Naive B cell (primary cell): ENCODE results near the gene DUSP7. TPM values are rescaled to one million over a fixed set of nuclear protein-coding genes. Genes with fewer than 3 reads are reported as not detected.

Experiments
- ATAC-seq, 2 donors: fragments of 150-1000 bp; cut with Tn5 transposase; 2 replicates each; pipeline ENCODE4 v1.10.0; 2021; ENCODE audit warnings: low read depth in 2 of 2, mild to moderate bottlenecking in 2 of 2, moderate library complexity in 2 of 2
- DNase-seq: peaks from one replicate; pipeline ENCODE4 v3.0.0; 2022
- H3K27ac Mint-ChIP-seq, 6 donors: one replicate each; pipeline ENCODE4 v1.8.0; 2020 to 2022; ENCODE audit warnings: mild to moderate bottlenecking in 6 of 6, mixed read lengths in 6 of 6, moderate library complexity in 5 of 6, inconsistent platforms in 2 of 6
- H3K27me3 Mint-ChIP-seq, 3 donors: one replicate each; pipeline ENCODE4 v1.8.0; 2021 to 2022; ENCODE audit warnings: mixed read lengths in 3 of 3, mild to moderate bottlenecking in 1 of 3
- H3K36me3 Mint-ChIP-seq, 2 donors: one replicate each; pipeline ENCODE4 v1.8.0; 2020 to 2022; ENCODE audit warnings: mixed read lengths in 2 of 2, inconsistent platforms in 1 of 2, mild to moderate bottlenecking in 1 of 2
- H3K4me1 Mint-ChIP-seq, 3 donors: one replicate each; pipeline ENCODE4 v1.8.0; 2020 to 2022; ENCODE audit warnings: mixed read lengths in 3 of 3, inconsistent platforms in 1 of 3, mild to moderate bottlenecking in 1 of 3, moderate library complexity in 1 of 3
- H3K4me3 Mint-ChIP-seq, 8 donors: one replicate each; pipeline ENCODE4 v1.8.0; 2020 to 2022; ENCODE audit warnings: mild to moderate bottlenecking in 8 of 8, mixed read lengths in 8 of 8, moderate library complexity in 8 of 8, inconsistent platforms in 2 of 8
- H3K9me3 Mint-ChIP-seq, 7 donors: one replicate each; pipeline ENCODE4 v1.8.0; 2020 to 2022; ENCODE audit warnings: mixed read lengths in 7 of 7, mild to moderate bottlenecking in 5 of 7, inconsistent platforms in 2 of 7, moderate library complexity in 1 of 7
- polyA plus RNA-seq, 6 donors: library from polyadenylated mRNA; unstranded; fragments of 300-500 nt; fragmentation: Illumina TruSeq; gene quantifications; one replicate each; pipeline ENCODE4 v1.2.3, GENCODE V29; 2021; ENCODE audit warnings: low read depth in 6 of 6

The DUSP7 gene
- polyA plus RNA-seq, 6 donors from 2014 or later, result 0.11 to 0.82 (median 0.62) TPM; not detected in 1

DNA sequence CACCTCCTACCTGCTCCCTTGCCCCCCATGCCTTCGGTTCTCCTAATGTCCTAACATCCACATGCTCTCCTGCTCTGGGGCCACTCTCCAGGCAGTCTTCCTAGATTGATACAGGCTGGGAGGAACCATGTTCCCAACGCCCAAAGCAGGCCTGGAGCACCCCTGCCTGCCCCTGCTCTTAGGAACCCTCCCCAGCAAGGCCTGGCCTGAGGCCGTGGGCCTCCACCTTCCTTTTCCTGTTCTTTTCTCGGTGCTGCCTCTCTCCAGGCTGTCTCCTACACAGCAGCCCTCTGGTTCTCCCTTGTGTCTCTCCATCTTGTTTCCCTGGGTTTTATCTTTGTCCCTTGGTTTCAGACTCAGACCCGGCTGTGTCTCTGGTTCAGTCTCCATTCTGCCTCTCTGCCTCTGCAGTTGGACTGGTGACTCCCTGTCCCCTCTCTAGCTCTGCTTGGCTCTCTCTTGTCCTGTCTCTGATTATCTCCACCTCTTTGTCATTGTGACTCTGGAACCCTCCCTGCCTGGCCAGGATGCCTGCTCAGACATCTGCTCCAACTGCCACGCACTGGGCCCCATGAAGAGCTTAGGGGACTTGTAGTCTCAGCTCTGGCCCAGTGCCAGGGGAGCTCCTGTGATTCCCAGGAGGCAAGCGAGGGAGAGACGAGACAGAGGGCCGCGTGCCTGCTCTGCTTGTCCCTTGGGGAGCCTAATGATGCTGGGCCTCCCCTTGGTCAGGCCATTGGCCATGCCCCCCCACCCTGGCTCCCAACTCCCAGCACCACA lies 34.7 kb downstream of the DUSP7 start:
- Mint-ChIP-seq H3K36me3 (no peaks in the 10 kb centered on the region), H3K27me3 (no peaks in the 10 kb centered on the region), H3K4me3 (no peak overlapping the region), H3K27ac (peak overlapping the region in 2 of 6 donors; percentile 0 to 81), H3K9me3 (no peaks in the 10 kb centered on the region), H3K4me1 (peaks cover 14 to 20% (median 14%) of the 10 kb centered on the region in 3 donors)
- no peak for DNase-seq
- no peak for ATAC-seq

DNA sequence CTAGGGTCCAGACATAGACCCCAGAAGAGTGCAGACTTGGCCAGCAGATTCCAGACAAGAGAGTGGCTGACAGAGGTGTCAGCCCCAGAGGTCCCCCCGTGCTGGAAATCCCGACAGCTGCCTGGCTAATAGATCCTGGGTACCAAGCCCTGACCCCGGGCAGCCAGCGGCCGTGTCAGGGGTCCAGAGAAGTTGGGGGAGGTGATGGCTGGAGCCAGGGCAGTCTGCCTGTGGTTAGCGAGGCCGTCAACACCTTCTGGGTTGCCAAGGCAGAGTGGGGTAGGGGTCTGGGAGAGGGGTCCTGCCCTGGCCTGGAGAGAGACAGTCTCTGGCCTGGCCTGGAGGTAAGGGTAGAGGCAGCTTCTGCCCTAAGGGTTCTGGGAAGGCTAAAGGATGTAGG lies 35.6 kb downstream of the DUSP7 start:
- H3K36me3 Mint-ChIP-seq, result no peaks in the 10 kb centered on the region
- DNase-seq (no peak), ATAC-seq (no peak)
- peak overlapping the region in 1 of 6 donors; percentile 53 for H3K27ac Mint-ChIP-seq
- H3K4me1 Mint-ChIP-seq, result peaks cover 14 to 20% (median 14%) of the 10 kb centered on the region in 3 donors
- H3K9me3 Mint-ChIP-seq, result no peaks in the 10 kb centered on the region
- H3K4me3 Mint-ChIP-seq, result no peak overlapping the region
- no peaks in the 10 kb centered on the region for H3K27me3 Mint-ChIP-seq

DNA sequence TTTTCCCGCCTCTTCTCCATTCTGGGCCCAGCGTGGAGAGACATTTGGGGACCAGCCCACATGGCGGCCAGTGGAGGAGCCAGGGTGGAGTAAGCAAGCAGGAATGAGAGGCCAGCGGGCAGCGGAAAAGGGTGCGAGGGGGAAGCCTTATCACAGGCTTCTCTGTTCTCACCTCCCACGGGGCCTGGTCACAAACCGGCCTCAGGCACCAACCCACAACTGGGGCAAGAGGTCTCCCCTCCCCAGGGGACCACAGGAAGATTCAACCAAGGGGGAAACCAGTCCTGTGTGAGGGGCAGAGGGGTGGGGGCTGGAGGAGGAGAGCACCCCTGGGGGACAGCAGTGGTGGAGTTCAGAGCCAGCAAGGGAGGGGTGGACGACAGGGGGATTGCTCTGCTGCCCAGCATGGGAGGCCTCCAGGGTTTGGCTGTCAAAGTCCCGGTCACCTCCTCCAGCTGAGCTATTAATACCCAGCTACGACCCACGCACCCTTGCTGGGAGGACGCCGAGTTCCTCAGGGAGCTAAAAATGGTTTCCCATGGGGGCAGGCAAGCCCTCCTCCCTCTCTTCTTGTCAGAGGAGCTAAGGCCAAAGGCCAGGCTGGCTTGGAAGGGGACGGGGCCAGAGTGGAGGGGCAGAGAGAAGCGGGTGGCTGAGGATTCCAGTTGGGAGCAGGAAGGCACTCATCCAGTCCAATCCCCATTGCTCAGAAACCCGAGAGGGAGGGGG lies 36.9 kb downstream of the DUSP7 start:
- Mint-ChIP-seq H3K36me3 (no peaks in the 10 kb centered on the region), H3K9me3 (no peaks in the 10 kb centered on the region), H3K27ac (peak overlapping the region in 2 of 6 donors; percentile 56 to 97), H3K27me3 (no peaks in the 10 kb centered on the region), H3K4me1 (peaks cover 14 to 19% (median 16%) of the 10 kb centered on the region in 3 donors), H3K4me3 (peak overlapping the region in 2 of 8 donors; percentile 47 to 73)
- DNase-seq (no peak), ATAC-seq (no peak)

DNA sequence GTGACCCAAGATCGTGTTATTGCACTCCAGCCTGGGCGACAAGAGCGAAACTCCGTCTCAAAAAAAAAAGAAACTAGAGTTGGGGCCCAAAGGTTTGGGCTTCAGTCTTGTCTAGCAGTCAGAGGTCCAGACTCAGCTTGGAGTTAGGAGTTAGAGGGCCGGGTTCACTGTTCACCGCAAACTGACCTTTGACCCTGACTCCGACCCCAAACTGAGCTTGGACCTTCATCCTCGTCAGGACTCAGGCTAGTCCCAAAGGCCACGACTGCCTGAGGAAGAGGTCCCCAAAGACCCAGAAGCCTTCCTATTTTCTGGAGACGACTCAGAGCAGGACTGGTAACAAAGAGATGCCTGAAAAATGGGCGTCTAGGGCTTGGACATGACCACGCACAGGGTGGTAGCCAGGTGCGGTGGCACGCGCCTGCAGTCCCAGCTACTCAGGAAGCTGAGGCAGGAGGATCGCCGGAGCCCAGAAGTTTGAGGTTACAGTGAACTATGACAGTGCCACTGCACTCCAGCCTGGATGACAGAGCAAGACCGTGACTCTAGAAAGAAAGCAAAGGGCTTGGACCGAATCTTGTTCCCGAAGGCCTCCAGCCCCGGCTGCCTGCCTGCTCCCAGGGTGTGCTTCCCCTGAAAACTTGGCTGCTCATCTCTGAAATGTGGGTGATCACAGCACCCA lies 37.9 kb downstream of the DUSP7 start:
- no peak overlapping the region for H3K27ac Mint-ChIP-seq
- H3K4me3 Mint-ChIP-seq, result no peak overlapping the region
- no peaks in the 10 kb centered on the region for H3K9me3 Mint-ChIP-seq
- no peak for ATAC-seq
- H3K36me3 Mint-ChIP-seq, result no peaks in the 10 kb centered on the region
- H3K4me1 Mint-ChIP-seq, result peaks cover 4 to 11% (median 5%) of the 10 kb centered on the region in 3 donors
- no peak for DNase-seq
- H3K27me3 Mint-ChIP-seq, result no peaks in the 10 kb centered on the region

DNA sequence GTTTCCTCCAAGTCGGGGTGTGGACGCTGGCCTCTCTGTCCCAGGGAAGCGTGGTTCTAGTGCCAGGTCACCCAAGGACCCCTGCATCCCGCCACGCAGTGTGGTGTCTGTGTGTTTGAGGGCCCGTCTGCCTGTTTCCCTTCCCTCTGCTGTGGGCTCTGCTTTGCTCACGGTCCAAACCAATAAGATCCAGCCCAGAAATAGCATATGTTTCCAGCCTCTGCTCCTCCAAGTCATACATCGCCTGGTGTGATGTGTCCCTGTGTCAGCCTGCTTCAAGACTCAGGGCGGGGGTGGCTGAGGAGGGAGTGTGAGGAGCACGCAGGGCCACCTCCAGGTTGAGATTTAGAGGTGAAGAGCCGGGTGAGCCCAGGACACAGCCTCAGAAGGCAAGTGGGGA lies 38.8 kb downstream of the DUSP7 start:
- no peak for ATAC-seq
- Mint-ChIP-seq H3K9me3 (no peaks in the 10 kb centered on the region), H3K27me3 (no peaks in the 10 kb centered on the region), H3K4me3 (no peak overlapping the region), H3K4me1 (peaks cover 0 to 5% (median 0%) of the 10 kb centered on the region in 3 donors), H3K27ac (peak overlapping the region in 2 of 6 donors; percentile 21 to 73), H3K36me3 (no peaks in the 10 kb centered on the region)
- no peak for DNase-seq

DNA sequence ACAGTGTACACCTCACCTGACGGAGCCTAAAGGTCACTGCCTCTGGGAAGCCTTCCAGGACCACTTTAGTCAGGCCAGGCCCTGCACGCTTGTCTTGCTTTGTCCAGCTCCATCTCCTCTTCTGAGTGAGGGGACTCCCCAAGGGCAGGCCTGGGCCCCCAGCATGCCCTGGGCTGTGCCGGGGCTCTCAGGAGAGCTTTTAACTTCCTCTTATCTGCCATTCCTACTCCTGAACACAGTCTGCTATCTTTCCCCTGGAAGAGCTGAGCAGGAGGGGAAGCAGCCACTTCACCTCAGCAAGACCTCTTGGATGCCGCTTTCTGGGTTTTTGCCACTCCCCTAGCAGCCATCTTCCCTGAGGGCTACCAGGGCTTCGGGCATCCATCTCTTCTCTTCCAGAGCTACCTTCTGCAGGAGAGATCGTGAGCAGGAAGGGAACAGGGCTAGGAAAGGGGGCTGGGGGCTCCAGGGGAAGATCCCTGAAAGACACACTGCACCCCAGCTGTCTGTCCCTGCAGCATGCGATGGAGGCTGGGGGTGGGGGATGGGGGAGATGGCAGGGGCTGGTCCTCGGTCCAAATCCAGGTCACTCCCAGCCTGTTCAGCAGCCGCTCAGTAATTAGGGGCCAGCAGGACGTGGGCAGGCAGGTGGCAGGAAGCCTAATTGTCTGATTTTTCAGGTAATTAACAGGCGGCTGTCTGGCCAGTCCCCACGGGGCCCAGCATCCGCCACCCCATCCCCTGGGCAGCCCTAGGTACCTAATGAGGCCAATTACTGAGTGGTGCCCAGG lies 40.7 kb downstream of the DUSP7 start:
- ATAC-seq (no peak), DNase-seq (no peak)
- Mint-ChIP-seq H3K27me3 (no peaks in the 10 kb centered on the region), H3K27ac (no peak overlapping the region), H3K4me3 (no peak overlapping the region), H3K4me1 (peaks cover 0 to 5% (median 0%) of the 10 kb centered on the region in 3 donors), H3K36me3 (no peaks in the 10 kb centered on the region), H3K9me3 (peaks cover 0 to 2% (median 0%) of the 10 kb centered on the region in 7 donors)

DNA sequence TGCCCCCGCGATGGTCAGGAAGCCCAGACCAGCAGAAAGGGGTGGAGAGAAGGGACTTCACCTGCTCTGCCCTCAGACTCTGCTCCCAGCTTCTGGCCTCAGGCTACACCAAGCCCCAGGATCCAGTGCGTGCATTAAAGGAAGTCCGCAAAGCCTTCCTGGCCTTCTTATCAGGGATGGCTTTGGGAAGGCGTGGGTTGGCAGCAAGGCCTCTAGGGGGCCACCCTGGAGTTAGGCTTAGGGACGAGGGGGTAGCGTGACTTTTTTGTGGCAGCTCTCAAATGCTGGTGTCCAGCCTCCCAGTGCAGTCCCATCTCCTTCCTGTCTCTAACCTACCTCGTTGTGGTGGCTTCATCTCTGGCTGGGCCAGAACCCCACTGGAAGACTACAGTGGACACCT lies 41.8 kb downstream of the DUSP7 start:
- Mint-ChIP-seq H3K27me3 (no peaks in the 10 kb centered on the region), H3K27ac (no peak overlapping the region), H3K36me3 (no peaks in the 10 kb centered on the region), H3K9me3 (peaks cover 0 to 2% (median 0%) of the 10 kb centered on the region in 7 donors), H3K4me3 (no peak overlapping the region), H3K4me1 (peaks cover 0 to 5% (median 0%) of the 10 kb centered on the region in 3 donors)
- DNase-seq (no peak), ATAC-seq (no peak)

DNA sequence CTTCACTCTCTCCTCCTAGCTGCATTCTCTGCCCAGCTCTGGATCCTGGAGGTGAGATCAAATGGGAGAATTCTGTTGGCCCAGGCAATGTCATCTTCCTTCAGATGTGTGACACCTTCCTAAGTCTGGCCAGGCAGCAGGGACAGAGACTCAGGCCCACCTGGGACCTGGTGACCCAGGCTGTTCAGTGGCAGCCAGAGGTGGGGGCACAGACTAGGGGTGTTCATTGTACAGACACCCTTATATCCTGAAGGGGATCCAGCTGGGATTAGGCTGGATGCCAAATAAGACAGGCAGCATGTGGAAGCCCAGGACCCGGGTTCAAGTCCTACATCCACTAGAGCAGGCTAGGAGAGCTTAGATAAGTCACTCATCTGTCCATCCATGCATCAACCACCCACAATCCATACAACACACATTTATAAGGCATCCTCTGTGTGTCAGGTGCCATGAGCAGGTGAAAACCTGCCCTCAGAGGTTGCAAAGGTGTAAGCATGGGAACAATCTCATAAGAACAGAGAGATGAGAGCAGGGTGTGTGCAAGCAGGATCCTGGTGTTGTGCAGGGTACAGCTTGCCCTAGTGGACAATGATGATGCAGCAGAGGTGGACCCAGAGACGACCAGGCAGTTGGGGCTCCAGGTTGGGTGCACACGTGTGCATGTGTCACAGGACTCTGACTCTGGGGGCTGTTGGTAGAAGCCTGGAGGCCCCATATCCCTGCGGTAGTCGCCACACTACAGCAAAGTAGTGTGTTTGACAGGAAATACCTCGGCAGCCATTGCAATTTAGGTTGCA lies 42.4 kb downstream of the DUSP7 start:
- no peaks in the 10 kb centered on the region for H3K27me3 Mint-ChIP-seq
- H3K4me1 Mint-ChIP-seq, result peaks cover 0 to 5% (median 0%) of the 10 kb centered on the region in 3 donors
- no peak overlapping the region for H3K27ac Mint-ChIP-seq
- ATAC-seq (no peak), DNase-seq (no peak)
- H3K9me3 Mint-ChIP-seq, result peaks cover 0 to 2% (median 0%) of the 10 kb centered on the region in 7 donors
- H3K36me3 Mint-ChIP-seq, result no peaks in the 10 kb centered on the region
- H3K4me3 Mint-ChIP-seq, result no peak overlapping the region

DNA sequence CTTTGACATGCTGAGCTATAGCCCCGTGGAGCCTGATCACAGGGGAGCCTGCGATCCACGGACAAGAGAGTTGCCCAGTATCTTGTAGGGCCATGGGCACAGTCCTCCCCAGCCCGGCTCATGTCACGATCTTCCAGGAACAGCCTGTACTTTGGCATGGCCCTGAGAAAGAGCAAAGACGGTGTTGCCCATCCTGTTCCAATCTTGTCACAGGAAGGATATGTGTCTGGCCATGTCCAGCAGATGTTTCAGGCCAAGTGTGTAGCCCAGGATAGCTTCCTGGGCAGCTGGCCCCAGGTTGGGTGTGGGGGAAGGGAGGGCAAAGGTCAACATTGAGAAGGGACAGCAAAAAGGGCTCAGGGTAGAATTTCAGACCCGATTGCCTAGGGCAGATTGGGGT lies 43.7 kb downstream of the DUSP7 start:
- H3K27me3 Mint-ChIP-seq, result no peaks in the 10 kb centered on the region
- ATAC-seq (no peak), DNase-seq (no peak)
- H3K36me3 Mint-ChIP-seq, result no peaks in the 10 kb centered on the region
- H3K9me3 Mint-ChIP-seq, result peaks cover 0 to 2% (median 0%) of the 10 kb centered on the region in 7 donors
- peaks cover 0 to 5% (median 0%) of the 10 kb centered on the region in 3 donors for H3K4me1 Mint-ChIP-seq
- peak overlapping the region in 1 of 6 donors; percentile 69 for H3K27ac Mint-ChIP-seq
- H3K4me3 Mint-ChIP-seq, result no peak overlapping the region

DNA sequence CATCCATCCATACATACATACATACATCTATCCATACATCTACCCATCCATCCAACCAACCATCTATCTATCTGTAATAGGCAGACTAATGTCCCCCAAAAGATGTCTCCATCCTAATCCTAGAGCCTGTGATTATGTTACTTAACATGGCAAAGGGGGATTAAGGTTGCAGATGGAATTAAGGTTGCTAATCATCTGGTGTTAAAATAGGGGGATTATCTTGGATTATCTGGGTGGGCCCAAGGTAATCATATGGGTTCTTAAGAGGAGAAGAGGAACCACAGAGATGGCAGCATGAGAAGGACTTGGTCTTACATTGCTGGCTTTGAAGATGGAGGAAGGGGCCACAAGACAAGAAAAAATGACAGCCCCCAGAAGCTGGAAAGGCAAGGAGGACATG lies 45.9 kb downstream of the DUSP7 start:
- Mint-ChIP-seq H3K27ac (no peak overlapping the region), H3K36me3 (no peaks in the 10 kb centered on the region), H3K4me1 (peaks cover 0 to 2% (median 0%) of the 10 kb centered on the region in 3 donors), H3K27me3 (no peaks in the 10 kb centered on the region), H3K4me3 (peak overlapping the region in 1 of 8 donors; percentile 3), H3K9me3 (peaks cover 0 to 2% (median 0%) of the 10 kb centered on the region in 7 donors)
- DNase-seq, result no peak
- no peak for ATAC-seq

DNA sequence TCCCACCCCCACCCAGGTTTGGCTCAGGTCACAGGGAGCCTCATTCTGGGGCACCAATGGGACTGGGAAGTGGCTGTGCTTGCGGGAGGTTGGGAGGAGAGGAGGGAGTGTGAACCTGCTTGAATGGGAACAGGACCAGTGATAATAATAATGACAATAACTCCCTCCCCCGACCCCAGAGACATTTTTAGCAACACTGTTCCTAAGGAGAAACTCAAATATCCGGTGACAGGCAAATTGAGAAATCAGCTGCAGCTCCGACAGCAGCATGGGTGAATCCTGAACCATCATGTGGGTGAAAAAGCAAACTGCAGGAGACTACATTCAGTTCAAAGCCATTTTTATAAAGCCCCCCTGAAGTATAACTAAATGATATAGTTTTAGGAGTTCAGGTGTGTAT lies 49.1 kb downstream of the DUSP7 start:
- no peaks in the 10 kb centered on the region for H3K36me3 Mint-ChIP-seq
- peak overlapping the region in 1 of 6 donors; percentile 32 for H3K27ac Mint-ChIP-seq
- H3K4me3 Mint-ChIP-seq, result no peak overlapping the region
- peaks cover 0 to 2% (median 0%) of the 10 kb centered on the region in 7 donors for H3K9me3 Mint-ChIP-seq
- ATAC-seq (no peak), DNase-seq (no peak)
- no peaks in the 10 kb centered on the region for H3K4me1 Mint-ChIP-seq
- H3K27me3 Mint-ChIP-seq, result no peaks in the 10 kb centered on the region

DNA sequence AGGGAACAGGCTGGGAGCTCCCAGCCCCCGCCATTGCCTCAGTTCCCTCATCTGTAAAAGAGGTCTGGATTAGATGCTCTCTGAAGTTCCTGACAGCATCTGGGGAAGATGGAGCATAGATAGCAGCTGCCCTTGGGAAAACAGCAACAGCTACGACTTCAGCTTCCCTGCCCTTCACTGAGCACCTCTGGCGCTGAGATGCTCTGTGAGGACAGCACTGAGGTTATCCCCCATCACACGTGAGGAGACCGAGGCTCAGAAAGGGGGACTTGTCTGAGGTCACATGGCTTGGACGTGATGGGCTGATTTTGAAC lies 49.6 kb downstream of the DUSP7 start:
- Mint-ChIP-seq H3K4me1 (peaks cover 0 to 3% (median 3%) of the 10 kb centered on the region in 3 donors), H3K36me3 (no peaks in the 10 kb centered on the region), H3K27ac (no peak overlapping the region), H3K4me3 (no peak overlapping the region), H3K27me3 (no peaks in the 10 kb centered on the region), H3K9me3 (peaks cover 0 to 2% (median 0%) of the 10 kb centered on the region in 7 donors)
- DNase-seq, result no peak
- ATAC-seq, result no peak
